NCI-H1092 (cell line): ENCODE results near the gene PURB.
"Not testable (repeated sequence)": the region's sequence is repeated elsewhere in the genome, so short reads cannot be mapped to it uniquely, and the experiment has no call there.

Source experiments
- DNase-seq: peaks from one replicate; lab custom pipeline; 2025; lab: John Stamatoyannopoulos, UW

PURB gene

DNA sequence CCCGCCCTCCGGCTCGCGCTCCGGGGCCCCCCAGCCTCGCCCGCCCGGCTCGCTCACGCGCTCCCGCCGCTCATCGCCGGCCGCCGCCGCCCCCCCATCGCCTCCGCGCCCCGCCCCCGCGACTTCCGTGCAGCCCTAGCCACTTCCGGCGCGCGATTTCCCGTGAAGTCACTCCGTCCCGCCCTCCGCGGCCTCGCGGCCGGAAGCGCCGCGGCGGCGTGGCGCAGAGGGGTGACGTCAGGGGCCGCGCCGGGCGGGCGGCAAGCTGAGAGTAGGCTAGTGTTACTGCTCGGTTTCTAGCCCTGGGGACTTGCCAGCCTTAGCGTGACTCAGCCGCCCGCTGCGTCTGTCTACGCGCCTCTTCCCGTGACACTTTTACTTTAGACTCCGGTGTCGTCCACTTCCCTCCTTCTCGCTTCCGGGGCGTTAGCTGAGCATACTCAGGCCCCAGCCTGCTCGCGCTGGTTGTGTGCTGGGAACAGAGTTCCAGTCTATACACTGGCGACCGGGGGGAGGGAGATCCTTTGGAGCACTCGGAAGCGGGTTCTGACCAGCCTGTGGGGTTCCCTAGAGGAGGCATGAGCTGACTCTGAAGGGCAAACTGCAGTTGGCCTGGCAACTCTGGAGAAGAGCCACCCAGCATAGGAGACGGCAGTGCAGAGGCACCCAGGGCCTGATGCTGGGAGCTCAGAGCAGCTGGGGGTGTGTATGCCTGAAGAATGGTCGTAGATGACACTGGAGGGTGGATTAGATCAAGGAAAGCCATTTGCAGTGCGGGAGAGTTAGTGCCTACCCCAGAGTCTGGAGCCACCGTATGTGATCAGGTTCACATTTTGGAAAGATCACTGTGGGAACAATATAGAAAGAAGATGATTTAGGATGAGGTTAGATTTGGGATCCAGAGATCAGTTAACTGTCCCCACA lies at the start of gene PURB:
PURB (minus strand) TSS at position 137 of the 924 bp plus-strand sequence. CDS start 182 bp downstream, outside the sequence.
- peak; percentile 91 for DNase-seq

DNA sequence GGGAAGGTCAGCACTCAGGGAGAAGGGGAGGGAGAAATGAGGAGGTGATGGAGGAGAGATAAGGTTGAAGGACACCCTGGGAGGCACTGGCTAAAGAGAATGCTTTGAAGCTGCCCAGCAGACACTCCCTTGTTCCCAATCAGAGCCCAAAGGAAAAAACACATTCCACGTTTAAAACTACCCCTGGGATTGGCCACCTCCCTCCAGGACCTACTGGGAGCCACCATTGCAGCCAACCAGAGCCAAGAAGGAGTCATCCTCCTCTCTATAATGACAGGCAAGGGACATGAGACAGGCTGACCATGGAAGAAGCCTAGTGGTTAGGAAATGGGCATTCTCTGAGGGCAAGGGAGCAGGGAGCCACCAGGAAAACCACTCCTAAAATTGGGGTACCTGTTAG lies 49.7 kb upstream of the PURB start:
- DNase-seq: no peak

DNA sequence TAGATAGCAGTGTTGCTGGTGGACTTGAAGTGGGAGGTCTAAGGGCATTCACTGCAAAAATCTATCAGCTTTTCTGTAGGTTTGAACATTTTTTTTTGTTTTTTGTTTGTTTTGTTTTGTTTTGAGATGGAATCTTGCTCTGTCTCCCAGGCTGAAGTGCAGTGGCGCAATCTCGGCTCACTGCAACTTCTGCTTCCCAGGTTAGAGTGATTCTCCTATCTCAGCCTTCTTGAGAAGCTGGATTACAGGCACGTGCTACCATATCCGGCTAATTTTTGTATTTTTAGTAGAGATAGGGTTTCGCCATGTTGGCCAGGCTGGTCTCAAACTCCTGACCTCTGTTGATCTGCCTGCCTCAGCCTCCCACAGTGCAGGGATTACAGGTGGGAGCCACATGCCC lies 49.2 kb upstream of the PURB start:
- DNase-seq: not testable (repeated sequence)

- no peak for DNase-seq
Measured at GRCh38 chr7:44930921-44931320, 45.6 kb upstream of the PURB start.

DNA sequence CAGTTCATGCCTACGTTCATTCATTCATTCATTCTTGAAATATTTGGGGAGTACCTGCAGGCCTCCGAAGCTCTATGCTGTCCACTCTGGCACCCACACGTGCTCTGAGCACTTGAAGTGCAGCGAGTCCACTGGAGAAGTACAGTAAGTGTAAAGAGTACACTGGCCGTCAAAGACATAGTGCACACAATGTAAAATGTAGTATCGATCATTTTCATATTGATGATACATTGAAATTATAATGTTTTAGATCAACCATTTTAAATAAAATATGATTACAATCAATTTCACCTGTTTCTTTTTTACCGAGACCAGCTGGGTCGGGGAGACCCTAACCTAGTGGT lies 37.0 kb upstream of the PURB start:
- DNase-seq: no peak

DNA sequence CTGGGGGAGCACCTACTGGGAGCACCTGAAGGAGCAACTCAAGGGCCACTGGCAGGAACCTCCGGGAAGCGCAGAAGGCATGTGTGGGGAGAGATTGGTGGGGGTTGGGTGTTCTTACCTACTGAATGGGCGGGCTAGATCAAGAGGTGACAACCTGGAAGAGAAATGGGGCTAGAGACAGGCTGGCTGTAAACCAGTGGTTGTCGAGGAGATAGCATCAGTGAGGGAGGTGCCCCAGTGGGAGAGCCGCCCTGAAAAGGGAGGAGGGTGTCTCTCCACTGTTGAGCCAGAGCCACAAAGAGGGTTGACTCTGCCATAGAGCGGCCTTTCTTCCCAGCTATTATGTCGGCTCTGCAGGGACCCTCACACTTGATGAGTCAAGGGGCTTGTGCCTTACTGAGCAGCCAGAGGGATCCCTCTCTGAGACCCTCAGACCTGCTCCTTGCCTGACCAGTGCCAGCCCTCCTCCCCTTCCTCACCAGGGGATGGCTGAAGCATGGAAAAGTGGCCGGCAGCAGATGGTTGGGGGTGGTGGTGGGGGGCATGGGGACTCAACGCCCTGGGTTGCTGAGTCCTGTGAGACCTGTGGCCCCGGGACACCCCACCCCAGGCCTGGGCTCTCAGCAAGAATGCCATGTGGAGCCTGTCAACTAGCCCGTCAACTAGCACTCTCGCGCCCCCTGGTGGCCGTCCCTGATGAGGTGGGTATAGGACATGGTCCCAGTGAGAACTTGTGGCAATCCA lies 36.4 kb upstream of the PURB start:
- DNase-seq: peak; percentile 62

- DNase-seq: no peak
Measured at GRCh38 chr7:44920119-44920518, 34.8 kb upstream of the PURB start.

DNA sequence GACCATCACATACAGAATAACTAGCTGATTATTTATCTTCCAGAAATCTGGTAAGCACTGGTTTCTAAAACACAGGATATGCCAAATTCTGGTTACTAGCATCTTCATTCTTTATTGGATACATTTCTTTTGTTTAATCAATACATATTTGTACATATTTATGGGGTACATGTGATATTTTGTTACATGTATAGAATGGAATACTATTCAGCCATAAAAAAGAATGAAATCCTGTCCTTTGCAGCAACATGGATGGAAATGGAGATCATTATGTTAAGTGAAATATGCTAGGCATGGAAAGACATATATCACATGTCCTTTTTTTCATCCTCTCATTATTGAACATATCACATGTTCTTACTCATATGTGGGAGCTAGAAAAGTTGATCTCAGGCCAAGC lies 32.7 kb upstream of the PURB start:
- no peak for DNase-seq

- DNase-seq: no peak
Measured at GRCh38 chr7:44917465-44917864, 32.1 kb upstream of the PURB start.

DNA sequence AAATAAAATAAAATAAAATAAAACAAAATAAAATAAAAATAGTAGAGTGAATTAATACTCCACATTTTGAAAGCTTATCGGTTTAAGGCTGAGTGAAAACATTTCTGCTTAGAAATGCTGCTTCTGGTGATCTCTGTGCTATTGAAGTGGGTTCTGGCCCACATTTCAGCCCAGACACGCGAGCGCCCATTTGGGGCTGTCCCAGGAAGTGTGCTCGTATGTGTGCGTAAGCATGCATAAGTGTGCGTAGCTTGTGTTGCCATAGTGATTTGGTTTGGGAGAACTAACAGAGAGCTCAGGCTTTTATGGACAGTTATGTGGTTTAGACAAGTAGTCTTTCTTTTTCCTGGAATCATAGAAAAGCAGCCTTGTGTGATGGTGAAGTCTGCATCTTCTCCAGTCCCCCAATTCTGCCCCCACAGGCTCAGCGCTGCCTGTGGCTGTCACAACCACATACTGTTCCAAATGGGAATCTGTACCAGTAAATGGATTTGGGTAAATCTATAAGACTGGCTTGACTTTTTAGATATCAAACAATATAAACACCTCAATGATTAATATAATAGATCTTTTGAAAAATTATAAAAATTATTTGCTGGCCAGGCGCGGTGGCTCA lies 29.8 kb upstream of the PURB start:
- no peak for DNase-seq

GRCh38 chr7:44912775-44913347 lies 27.5 kb upstream of the PURB start:
- DNase-seq: no peak

DNA sequence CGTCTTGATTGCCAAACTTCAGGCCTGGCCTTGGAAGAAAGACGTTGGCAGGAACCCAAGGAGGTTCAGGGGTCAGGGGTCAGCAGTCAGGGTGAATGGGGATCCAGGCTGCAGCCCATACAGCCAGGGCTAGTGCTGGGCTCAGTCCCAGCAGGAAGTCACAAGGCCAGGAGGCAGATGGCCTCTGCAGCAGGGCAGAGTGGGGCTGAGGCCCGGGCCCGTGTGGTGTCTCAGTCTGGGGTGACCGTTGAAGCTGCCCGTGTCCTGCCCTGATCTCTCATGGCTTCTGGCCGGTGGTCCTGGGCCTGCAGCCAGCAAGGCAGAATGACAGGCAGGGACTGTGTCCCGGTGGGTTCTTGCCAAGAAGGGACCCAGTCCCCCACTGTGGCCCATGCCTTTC lies 26.6 kb upstream of the PURB start:
- DNase-seq: no peak

GRCh38 chr7:44909596-44910389 lies 24.5 kb upstream of the PURB start:
- no peak for DNase-seq

GRCh38 chr7:44906965-44907364 lies 21.6 kb upstream of the PURB start:
- no peak for DNase-seq

DNA sequence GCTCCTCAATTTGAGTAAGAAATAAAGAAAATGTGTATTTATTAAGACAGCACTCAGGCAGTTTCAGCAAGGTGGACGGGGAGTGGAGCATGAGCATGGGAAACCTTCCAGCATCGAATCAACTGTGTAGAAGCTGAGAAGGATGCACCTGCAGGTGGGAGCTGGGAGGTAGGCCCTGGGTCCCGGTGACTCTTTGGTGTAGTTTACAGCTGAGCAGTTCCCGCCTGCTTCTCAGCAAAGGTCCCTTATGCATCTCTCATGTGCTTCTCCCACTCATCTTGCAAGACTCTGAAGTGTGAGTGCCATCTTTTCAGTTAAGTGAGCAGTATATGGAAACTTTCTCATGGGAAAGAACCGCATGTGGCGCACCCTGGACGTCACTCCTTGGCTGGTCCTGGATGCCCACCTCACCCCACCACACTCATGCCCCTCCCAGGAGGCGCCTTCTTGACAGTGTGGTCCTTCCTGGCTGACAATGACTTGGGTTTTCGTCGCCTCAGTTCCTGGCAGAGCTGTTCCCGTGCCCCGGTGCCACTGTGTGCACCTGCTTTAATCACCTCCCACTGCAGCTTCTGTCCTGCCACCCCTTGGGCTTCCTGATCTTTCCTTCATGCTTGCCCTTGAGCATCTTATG lies 19.8 kb upstream of the PURB start:
- no peak for DNase-seq

GRCh38 chr7:44899443-44899842 lies 14.1 kb upstream of the PURB start:
- no peak for DNase-seq

- DNase-seq: no peak
Measured at GRCh38 chr7:44898039-44898438, 12.7 kb upstream of the PURB start.

- no peak for DNase-seq
Measured at GRCh38 chr7:44897309-44897708, 12.0 kb upstream of the PURB start.

GRCh38 chr7:44894888-44895580 lies 9.7 kb upstream of the PURB start:
- DNase-seq: no peak

DNA sequence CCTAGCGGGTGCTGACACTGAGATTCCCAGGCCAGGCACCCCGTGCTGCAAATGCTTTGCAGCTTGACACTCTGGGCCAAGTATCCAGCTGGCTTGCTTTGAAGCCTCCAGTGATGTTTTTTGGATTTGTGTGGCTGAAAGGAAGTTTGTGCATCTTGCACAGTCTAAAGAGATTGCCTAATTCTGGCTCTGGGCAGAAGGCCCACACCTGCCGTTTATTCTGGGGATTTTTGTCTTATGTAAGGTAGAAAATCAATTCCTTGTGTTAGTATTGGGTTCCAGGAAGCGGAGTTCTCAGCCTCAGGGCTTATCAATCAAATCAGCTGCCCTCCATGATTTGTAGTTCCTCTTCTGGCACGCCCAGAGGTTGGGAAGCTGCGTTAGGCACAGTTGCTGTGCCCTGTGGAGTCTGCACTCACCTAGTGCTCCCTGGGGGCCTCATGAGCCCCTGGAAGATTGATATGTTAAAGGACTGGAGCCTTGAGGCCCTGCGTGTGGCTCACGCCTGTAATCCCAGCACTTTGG lies 8.4 kb upstream of the PURB start:
- DNase-seq: no peak
